Measurements from ENCODE around the gene ZNF746. TPM values are rescaled to one million over a fixed set of nuclear protein-coding genes. Genes with fewer than 3 reads are reported as not detected.

The ZNF746 gene
- polyA plus RNA-seq, 1 donor (not counting 4 experiments of a cell fraction or from before 2014, with no cell fraction given) = 7.0 TPM

DNA sequence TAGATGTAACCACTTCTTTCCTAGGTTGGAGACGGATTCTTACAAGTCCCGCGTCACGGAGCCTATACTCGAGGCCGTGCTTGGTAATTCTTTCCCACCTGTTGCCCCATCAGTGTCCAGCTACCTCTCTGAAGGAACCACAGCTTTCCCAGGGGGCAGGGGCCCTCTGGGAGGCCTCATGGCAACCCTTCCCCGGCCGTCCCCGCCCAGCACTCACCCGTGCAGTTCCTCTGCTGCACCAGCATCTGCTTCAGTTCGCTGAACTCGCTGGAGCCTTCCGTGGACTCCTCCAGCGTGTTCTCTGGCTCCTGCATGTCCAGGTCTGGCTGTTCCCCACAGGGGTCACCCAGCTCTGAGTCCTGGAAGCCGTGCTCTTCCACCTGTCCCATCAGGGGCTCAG is 61.3 kb downstream of the ZNF746 start:
- Histone ChIP-seq H3K4me3 (ENCODE audit: control insufficient read depth in 2 of 3, extremely low read depth in 1 of 3, insufficient read depth in 2 of 3, low read depth in 1 of 3, low read length in 3 of 3) (no peak overlapping the region), H3K9me1 (ENCODE audit: control insufficient read depth, extremely low read depth, insufficient read depth, low read length) (no peaks in the 10 kb centered on the region), H3K4me1 (ENCODE audit: control insufficient read depth, extremely low read depth, insufficient read depth, low read length) (no peaks in the 10 kb centered on the region), H3K27me3 (ENCODE audit: control insufficient read depth, extremely low read depth, insufficient read depth, low read length) (no peaks in the 10 kb centered on the region), H3K9ac (ENCODE audit: control insufficient read depth, extremely low read depth, insufficient read depth, low read length) (no peak overlapping the region), H3K36me3 (ENCODE audit: control insufficient read depth in 2 of 2, extremely low read depth in 1 of 2, insufficient read depth in 2 of 2, low read length in 2 of 2) (peaks cover 23 to 24% of the 10 kb centered on the region in 2 experiments), H3K27ac (ENCODE audit: control insufficient read depth, insufficient read depth, low read length) (no peak overlapping the region), H2AFZ (ENCODE audit: control insufficient read depth, low read length) (no peak overlapping the region), H3K9me3 (ENCODE audit: control insufficient read depth, low read depth, low read length) (no peaks in the 10 kb centered on the region), H3K79me2 (ENCODE audit: control insufficient read depth, insufficient read depth, low read length) (peaks cover 3% of the 10 kb centered on the region), H4K20me1 (ENCODE audit: control insufficient read depth, extremely low read depth, insufficient read depth, low read length) (no peaks in the 10 kb centered on the region), H3K4me2 (ENCODE audit: control insufficient read depth, extremely low read depth, insufficient read depth, low read depth, low read length) (no peak overlapping the region)
- TF ChIP-seq, protein P1, sequence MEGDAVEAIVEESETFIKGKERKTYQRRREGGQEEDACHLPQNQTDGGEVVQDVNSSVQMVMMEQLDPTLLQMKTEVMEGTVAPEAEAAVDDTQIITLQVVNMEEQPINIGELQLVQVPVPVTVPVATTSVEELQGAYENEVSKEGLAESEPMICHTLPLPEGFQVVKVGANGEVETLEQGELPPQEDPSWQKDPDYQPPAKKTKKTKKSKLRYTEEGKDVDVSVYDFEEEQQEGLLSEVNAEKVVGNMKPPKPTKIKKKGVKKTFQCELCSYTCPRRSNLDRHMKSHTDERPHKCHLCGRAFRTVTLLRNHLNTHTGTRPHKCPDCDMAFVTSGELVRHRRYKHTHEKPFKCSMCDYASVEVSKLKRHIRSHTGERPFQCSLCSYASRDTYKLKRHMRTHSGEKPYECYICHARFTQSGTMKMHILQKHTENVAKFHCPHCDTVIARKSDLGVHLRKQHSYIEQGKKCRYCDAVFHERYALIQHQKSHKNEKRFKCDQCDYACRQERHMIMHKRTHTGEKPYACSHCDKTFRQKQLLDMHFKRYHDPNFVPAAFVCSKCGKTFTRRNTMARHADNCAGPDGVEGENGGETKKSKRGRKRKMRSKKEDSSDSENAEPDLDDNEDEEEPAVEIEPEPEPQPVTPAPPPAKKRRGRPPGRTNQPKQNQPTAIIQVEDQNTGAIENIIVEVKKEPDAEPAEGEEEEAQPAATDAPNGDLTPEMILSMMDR (optimal IDR thresholded peaks at IDR 0.05 in 1 of 3, IDR thresholded peaks at IDR 0.05 in 1 of 3, conservative IDR thresholded peaks at IDR 0.05 in 1 of 3; ENCODE audit: extremely low read depth in 1 of 3, insufficient read depth in 2 of 3, low read length in 3 of 3) = no peak
- no peak for TF ChIP-seq EZH2 (IDR thresholded peaks at IDR 0.05; ENCODE audit: low read length)
- dilution Hi-C loops (cut with MboI; ENCODE audit: extremely low pct_ligation_motif_present, low sequenced_read_pairs) = no loop called here
- DNase-seq (ENCODE audit: low read depth, low spot score) (no peak), FAIRE-seq (no peak)

DNA sequence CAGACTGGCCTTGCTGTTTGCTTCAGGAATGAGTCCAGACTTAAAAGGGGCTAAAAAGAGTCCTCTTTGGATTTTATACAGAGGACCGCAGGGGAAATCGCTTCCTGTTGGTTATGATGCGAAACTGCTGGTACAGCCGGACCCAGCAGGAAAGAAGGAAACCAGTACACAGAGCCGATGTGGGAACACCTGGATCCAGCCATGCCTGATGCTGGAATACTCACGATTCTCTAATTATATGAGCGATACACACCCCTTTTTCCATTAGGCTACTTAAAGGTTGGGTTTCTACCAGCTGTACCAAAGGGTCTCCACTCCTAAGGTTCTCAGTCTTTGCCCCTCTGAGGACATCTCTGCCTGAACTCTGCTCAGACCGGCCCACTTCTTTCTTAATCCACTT is 64.5 kb downstream of the ZNF746 start:
- Histone ChIP-seq H3K36me3 (ENCODE audit: control insufficient read depth in 2 of 2, extremely low read depth in 1 of 2, insufficient read depth in 2 of 2, low read length in 2 of 2) (peaks cover 20 to 27% of the 10 kb centered on the region in 2 experiments), H3K9ac (ENCODE audit: control insufficient read depth, extremely low read depth, insufficient read depth, low read length) (no peak overlapping the region), H3K9me1 (ENCODE audit: control insufficient read depth, extremely low read depth, insufficient read depth, low read length) (no peaks in the 10 kb centered on the region), H4K20me1 (ENCODE audit: control insufficient read depth, extremely low read depth, insufficient read depth, low read length) (no peaks in the 10 kb centered on the region), H3K27ac (ENCODE audit: control insufficient read depth, insufficient read depth, low read length) (no peak overlapping the region), H3K4me2 (ENCODE audit: control insufficient read depth, extremely low read depth, insufficient read depth, low read depth, low read length) (no peak overlapping the region), H3K4me1 (ENCODE audit: control insufficient read depth, extremely low read depth, insufficient read depth, low read length) (no peaks in the 10 kb centered on the region), H3K27me3 (ENCODE audit: control insufficient read depth, extremely low read depth, insufficient read depth, low read length) (no peaks in the 10 kb centered on the region), H3K79me2 (ENCODE audit: control insufficient read depth, insufficient read depth, low read length) (no peaks in the 10 kb centered on the region), H2AFZ (ENCODE audit: control insufficient read depth, low read length) (no peak overlapping the region), H3K9me3 (ENCODE audit: control insufficient read depth, low read depth, low read length) (no peaks in the 10 kb centered on the region), H3K4me3 (ENCODE audit: control insufficient read depth in 2 of 3, extremely low read depth in 1 of 3, insufficient read depth in 2 of 3, low read depth in 1 of 3, low read length in 3 of 3) (no peak overlapping the region)
- dilution Hi-C loops (cut with MboI; ENCODE audit: extremely low pct_ligation_motif_present, low sequenced_read_pairs) = no loop called here
- FAIRE-seq (no peak), DNase-seq (ENCODE audit: low read depth, low spot score) (no peak)
- TF ChIP-seq EZH2 (IDR thresholded peaks at IDR 0.05; ENCODE audit: low read length) = no peak
- TF ChIP-seq, protein P1 (optimal IDR thresholded peaks at IDR 0.05 in 1 of 3, IDR thresholded peaks at IDR 0.05 in 1 of 3, conservative IDR thresholded peaks at IDR 0.05 in 1 of 3; ENCODE audit: extremely low read depth in 1 of 3, insufficient read depth in 2 of 3, low read length in 3 of 3) = no peak

All from keratinocyte (primary cell).